GM19099 (cell line): ENCODE measurements around the gene THUMPD3.

Source experiments
- POLR2A ChIP-seq: IDR thresholded peaks from 3 replicates; pipeline ENCODE4 v1.6.1; 2011; ENCODE audit warnings: low read depth; ENCODE audit not compliant: insufficient read length; ENCODE audit errors: extremely low read depth

Gene THUMPD3

DNA sequence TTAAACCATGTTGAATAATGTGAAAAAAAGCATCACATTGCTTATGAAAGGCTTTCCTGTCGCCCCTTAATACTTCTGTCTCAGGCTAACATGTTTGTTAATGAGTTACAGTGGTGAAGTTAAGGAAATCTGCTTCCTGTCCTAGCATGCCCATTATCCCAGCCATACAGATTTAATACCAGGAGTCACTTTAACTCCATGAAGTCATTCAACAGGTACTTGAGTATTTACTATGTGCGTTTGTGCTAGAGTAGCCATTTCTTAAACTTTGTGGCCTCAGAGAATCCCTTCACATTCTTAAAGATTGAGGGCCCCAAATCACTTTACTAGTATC lies 24.4 kb downstream of the THUMPD3 start:
- no peak for TF ChIP-seq POLR2A

DNA sequence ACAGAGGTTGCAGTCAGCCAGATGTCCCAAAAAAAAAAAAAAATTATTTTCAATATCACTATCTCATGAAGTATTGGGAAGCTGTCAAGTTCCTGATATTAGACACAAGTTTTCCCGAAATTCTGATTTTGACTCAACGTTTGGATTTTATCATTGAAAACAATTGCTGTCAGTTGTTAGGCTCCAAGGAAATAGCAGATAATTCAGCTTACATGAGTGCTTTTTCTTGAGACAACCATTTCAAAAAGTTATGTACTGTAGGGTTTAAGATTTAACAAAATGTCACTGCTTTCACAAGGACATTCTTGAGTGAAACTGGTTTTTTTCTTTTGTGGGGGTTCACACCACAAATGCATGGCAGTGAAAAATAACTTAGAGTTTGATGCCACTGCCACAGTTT lies 25.3 kb downstream of the THUMPD3 start:
- no peak for TF ChIP-seq POLR2A

- no peak for TF ChIP-seq POLR2A
Measured at GRCh38 chr3:9388562-9389272, 25.9 kb downstream of the THUMPD3 start.

- TF ChIP-seq POLR2A = no peak
Measured at GRCh38 chr3:9390265-9390888, 27.5 kb downstream of the THUMPD3 start.

GRCh38 chr3:9392041-9392440 lies 29.2 kb downstream of the THUMPD3 start:
- no peak for TF ChIP-seq POLR2A

GRCh38 chr3:9395570-9396300 lies 32.9 kb downstream of the THUMPD3 start:
- TF ChIP-seq POLR2A = no peak

- TF ChIP-seq POLR2A = peak; percentile 55
Measured at GRCh38 chr3:9396301-9396631, 33.4 kb downstream of the THUMPD3 start.

- peak; percentile 50 for TF ChIP-seq POLR2A
Measured at GRCh38 chr3:9396632-9397331, 33.9 kb downstream of the THUMPD3 start.

GRCh38 chr3:9397332-9397905 lies 34.6 kb downstream of the THUMPD3 start, which contains the start of gene SETD5:
TSS of gene SETD5 (plus strand) at chr3:9397615. CDS start at chr3:9428939, 31,324 bp downstream.
- TF ChIP-seq POLR2A = peak; percentile 93

DNA sequence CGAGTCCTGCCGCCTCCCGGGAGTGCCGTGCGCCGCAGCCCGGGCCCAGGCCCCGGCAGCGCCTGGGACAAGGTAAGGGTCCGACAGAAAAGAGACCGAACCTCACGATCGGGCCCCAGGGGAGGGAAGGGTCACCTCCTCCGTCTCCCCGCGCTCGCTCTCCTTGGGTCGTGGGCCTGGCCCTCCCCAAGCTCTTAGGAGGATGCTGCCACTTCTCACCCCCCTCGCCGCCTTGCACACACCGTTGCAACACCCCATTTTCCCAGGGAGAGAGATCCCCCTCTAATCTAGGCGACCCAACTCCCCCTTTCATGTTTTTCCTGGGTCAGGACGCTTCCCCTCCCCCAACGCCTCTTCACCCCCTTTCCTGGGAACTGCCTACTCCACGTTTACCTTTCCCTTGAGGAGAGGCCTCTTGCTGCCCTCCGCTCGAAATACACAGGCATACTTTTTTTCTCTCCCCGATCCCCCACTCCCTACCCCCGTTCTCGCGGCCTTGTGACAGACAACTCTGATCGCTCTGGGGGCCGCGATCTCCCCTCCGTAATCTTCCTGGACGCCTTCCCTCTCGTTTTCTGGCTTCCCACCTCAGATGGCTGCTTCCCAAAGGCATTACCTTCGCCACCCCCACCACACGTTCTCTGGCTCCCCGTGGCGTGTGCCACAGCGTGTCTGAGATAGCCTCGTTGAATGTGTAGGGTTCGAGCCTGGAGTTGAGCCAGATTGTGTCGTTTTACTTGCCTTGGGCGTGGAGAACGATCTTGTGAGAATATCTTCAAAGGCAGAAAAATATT lies 35.2 kb downstream of the THUMPD3 start:
- no peak for TF ChIP-seq POLR2A

- no peak for TF ChIP-seq POLR2A
Measured at GRCh38 chr3:9398700-9399336, 36.0 kb downstream of the THUMPD3 start.

DNA sequence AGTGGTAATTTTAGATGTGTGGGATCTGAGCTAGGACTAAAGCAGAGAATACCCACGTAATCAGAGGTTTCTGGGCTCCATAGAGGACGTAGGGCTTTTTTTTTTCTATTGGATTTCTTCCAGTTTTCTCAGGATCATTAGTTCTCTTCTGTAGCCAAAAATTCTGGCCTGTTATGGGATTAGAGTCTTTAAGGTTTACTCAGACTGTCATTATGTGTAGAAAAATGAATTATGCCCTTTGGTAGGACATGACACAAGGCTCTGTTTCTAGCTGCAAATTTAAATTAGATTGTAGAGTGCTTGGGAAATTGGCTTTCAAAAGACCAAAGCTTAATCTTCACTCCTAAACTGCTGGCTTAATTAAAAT lies 36.5 kb downstream of the THUMPD3 start:
- no peak for TF ChIP-seq POLR2A

DNA sequence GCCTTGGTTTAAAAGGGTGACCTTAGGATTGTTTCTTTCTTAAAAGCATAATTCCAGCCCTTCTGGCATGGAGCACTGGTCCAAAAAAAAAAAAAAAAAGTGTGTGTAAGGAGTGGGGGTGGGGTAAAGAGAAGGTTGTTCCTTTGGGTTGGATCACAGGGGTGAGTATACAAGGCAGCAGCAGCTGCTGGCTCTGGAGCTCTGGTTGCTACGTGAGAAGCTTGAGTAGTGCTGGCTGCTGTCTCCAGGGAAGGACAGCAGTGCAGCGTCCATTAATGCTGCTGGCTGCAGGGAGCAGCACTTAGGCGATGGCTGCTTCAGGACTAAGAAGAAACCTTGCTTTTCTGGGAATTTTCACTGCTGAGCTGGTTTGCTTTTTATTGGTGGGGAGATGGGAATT lies 36.9 kb downstream of the THUMPD3 start:
- no peak for TF ChIP-seq POLR2A

DNA sequence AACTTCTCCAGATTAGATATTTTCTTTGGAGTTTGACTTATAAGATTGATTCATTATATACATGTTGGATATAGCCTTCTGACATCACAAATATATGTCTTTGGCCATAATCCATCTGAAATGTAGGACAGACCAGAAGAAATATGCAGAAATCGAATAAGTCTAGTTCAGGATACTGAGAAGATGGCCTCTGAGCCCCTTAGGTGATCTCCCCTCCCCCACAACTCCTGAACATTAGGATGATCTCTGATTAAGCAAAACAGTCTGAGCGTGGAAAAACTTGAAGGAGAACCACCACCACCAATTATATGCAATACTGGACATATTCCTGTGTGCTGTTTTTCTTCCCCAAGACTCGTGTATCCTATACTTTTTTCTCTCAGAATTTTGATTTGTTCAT lies 37.8 kb downstream of the THUMPD3 start:
- TF ChIP-seq POLR2A = no peak
